ENCODE measurements around the gene NAV3.

DNA sequence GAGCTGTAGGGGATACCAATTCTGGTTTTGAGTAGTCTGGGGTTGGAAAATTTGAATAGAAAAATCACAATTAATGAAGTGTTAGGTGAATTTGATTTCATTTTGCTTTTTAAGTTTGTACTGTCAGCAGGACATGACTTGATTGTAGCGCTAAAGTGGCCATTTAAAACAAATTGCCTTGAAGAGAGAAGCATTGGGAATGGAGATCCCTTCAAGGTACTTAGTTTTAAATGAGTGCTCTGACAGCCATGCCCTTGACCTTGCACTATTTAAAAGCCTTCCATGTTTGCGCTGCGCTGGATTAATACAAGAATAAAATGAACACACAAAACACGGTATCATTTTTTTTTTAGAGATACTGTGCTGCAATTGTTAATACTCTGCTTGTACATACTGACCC, 345.9 kb downstream of the NAV3 start:
- TF ChIP-seq, protein P1, sequence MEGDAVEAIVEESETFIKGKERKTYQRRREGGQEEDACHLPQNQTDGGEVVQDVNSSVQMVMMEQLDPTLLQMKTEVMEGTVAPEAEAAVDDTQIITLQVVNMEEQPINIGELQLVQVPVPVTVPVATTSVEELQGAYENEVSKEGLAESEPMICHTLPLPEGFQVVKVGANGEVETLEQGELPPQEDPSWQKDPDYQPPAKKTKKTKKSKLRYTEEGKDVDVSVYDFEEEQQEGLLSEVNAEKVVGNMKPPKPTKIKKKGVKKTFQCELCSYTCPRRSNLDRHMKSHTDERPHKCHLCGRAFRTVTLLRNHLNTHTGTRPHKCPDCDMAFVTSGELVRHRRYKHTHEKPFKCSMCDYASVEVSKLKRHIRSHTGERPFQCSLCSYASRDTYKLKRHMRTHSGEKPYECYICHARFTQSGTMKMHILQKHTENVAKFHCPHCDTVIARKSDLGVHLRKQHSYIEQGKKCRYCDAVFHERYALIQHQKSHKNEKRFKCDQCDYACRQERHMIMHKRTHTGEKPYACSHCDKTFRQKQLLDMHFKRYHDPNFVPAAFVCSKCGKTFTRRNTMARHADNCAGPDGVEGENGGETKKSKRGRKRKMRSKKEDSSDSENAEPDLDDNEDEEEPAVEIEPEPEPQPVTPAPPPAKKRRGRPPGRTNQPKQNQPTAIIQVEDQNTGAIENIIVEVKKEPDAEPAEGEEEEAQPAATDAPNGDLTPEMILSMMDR (conservative IDR thresholded peaks at IDR 0.05; ENCODE audit: low read depth, low read length): no peak
- TF ChIP-seq POLR2A (IDR thresholded peaks at IDR 0.05; ENCODE audit: low read depth, low read length) (no peak), NFE2L2 (IDR thresholded peaks at IDR 0.05; ENCODE audit: low read depth, low read length) (no peak), MAZ (IDR thresholded peaks at IDR 0.05; ENCODE audit: borderline replicate concordance, low read depth, low read length) (no peak), SMC3 (IDR thresholded peaks at IDR 0.05; ENCODE audit: low read depth, low read length) (no peak)

Measured in IMR-90 (cell line).